Esophagus muscularis mucosa (tissue), 3 donors: ENCODE measurements around the gene EPHA4.

Experiments
- POLR2A ChIP-seq: fragments of 450-650 bp; IDR thresholded peaks from one replicate; pipeline ENCODE4 v1.6.1; 2017; ENCODE audit warnings: antibody characterized with exemption, moderate library complexity, mild to moderate bottlenecking, low read depth
- POLR2AphosphoS5 ChIP-seq, 2 donors: sonication (generic); formaldehyde crosslinking; IDR thresholded peaks; one replicate each; pipeline ENCODE4 v1.6.1; 2017; ENCODE audit warnings: antibody characterized with exemption in 2 of 2
- TF ChIP-seq, protein P1 (sequence below), 3 experiments: fragments of 200-600 bp in 2 of 3; fragments of 450-650 bp in 1 of 3; sonication (generic) in 2 of 3; IDR thresholded peaks; one replicate each; pipeline ENCODE4 v1.5.1; 2017 to 2019; ENCODE audit warnings: antibody characterized with exemption in 3 of 3, mild to moderate bottlenecking in 2 of 3, moderate library complexity in 1 of 3

DNA sequence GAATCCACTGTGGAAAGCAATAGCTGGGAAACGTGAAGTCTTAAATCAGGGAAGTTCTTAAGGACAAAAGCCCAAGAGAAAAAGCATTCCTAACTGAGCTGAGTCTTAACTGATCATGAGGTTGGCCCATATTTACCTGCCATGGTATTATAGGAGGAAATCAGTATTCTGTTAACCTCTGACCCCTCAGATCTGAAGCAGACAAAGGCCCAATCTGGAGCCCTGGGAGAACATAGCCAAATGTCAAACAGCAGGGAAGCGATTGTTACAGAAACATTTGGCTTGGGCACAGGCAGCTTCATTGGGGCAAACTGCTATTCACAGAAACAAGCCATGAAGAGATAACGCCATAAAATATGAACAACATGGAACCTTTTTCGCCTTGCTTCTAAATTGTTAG is 18.8 kb downstream of the EPHA4 start:
- TF ChIP-seq, protein P1, sequence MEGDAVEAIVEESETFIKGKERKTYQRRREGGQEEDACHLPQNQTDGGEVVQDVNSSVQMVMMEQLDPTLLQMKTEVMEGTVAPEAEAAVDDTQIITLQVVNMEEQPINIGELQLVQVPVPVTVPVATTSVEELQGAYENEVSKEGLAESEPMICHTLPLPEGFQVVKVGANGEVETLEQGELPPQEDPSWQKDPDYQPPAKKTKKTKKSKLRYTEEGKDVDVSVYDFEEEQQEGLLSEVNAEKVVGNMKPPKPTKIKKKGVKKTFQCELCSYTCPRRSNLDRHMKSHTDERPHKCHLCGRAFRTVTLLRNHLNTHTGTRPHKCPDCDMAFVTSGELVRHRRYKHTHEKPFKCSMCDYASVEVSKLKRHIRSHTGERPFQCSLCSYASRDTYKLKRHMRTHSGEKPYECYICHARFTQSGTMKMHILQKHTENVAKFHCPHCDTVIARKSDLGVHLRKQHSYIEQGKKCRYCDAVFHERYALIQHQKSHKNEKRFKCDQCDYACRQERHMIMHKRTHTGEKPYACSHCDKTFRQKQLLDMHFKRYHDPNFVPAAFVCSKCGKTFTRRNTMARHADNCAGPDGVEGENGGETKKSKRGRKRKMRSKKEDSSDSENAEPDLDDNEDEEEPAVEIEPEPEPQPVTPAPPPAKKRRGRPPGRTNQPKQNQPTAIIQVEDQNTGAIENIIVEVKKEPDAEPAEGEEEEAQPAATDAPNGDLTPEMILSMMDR (IDR thresholded peaks at IDR 0.05), result no peak
- TF ChIP-seq POLR2A (no peak), POLR2AphosphoS5 (IDR thresholded peaks at IDR 0.05) (no peak)
